GM19240 (cell line): ENCODE data around the gene MUC12.
"Not testable (repeated sequence)": the region's sequence is repeated elsewhere in the genome, so short reads cannot be mapped to it uniquely, and the experiment has no call there.

Experiments used
- DNase-seq: peaks from one replicate; pipeline ENCODE4 v3.0.0; 2011; ENCODE audit warnings: low spot score; ENCODE audit not compliant: insufficient read length

Gene MUC12

DNA sequence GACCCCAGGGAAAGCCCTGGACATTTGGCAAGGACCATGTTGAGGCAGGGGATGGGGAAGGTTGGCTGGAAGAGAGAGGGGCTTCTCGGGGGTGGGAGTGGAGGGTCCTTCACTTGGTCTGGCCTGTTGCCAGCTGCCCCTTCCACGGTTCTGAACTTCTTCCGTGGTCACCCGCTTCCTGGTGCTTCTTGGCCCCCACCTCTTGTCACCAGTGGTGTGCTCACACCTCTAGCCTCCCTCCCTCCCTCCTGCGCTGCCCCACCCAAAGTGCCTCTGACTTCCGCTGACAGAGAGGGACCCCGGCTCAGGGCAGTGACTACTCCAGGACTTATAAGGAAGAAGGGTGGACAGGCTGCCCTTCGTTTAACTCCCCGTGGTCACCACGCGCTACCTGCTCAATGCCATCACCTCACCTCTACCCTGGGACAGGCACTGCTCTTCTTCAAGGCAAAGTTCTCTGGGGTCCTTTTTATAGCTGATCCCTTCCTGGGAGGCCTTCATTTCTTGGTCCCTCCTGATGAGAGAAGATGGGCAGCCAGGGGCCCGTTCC is at the start of gene MUC12:
TSS of gene MUC12 (plus strand) at position 500 of the 550 bp plus-strand sequence. CDS start 58 bp downstream, outside the sequence.
- no peak for DNase-seq

DNA sequence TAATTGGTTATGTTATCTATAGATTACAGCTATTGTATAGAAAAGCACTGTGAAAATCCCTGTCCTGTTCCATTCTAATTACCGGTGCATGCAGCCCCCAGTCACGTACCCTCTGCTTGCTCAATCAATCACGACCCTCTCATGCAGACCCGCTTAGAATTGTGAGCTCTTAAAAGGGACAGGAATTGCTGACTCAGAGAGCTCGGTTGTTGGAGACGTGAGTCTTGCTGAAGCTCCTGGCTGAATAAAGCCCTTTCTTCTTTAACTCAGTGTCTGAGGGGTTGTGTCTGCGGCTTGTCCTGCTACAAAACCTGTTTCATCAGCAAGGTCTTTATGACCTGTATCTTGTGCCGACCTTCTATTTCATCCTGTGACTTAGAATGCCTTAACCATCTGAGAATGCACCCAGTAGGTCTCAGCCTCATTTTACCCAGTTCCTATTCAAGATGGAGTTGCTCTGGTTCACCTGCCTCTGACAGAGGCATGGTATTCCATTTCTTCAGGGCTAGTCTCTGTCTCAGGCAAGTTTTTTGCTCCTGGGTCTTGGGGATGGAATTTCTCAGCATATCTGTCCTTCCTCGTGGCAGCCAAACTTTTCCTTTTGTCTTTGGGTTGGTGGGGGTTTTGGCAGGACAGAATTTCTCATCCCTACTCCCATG is 49.5 kb upstream of the MUC12 start:
- not testable (repeated sequence) for DNase-seq

- no peak for DNase-seq
These were observed 48.3 kb upstream of the MUC12 start for GRCh38 chr7:100921039-100921438.

GRCh38 chr7:100923616-100924015 is 45.7 kb upstream of the MUC12 start:
- not testable (repeated sequence) for DNase-seq

DNA sequence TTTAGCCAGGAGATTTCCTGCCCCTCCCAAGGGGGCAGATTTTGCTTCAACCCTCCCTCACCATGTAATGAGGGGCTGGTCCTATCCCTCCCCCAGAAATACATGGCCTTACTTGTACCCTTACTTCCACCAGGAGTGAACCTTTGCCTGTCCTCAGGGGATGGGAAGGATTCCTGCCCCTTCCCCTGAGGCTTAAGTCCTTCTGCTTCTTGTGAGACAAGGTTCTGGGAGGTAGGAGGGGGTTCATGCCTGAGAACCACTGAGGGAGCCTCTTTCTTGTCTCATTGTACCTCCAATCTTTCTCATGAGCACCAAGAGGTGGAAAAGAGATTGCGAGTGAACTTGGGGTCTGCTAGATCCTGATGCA is 39.6 kb upstream of the MUC12 start:
- DNase-seq: no peak

DNA sequence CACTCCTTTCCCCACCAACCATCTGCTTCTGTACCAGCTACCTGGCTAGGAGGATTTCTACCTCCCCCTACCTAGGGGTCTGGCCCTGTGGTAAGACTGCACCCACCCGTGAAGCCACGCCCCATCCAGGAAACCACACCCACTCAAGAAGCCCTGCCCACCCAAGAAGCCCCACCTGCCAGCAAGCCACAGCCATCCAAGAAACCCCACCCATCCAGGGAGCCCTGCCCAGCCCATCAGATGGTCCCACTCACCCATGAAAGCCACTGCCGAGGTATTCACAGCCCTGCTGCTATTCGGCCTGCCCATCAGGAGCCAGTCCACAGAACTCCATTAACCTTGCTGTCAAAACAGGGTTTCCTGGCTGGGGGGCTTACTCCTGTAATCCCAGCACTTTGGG is 35.6 kb upstream of the MUC12 start:
- no peak for DNase-seq

DNA sequence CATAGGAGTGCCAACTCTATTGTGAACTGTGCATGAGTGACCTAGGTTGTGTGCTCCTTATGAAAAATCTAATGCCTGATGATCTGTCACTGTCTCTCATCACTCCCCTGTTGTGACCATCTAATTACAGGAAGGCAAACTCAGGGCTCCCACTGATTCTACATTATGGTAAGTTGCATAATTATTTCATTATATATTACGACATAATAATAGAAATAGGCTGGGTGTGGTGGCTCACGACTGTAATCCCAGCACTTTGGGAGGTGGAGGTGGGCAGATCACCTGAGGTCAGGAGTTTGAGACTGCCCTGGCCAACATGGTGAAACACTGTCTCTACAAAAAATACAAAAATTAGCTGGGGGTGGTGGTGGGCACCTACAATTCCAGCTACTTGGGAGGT is 34.0 kb upstream of the MUC12 start:
- not testable (repeated sequence) for DNase-seq

- DNase-seq: not testable (repeated sequence)
These were observed 33.2 kb upstream of the MUC12 start for GRCh38 chr7:100936167-100936566.

DNA sequence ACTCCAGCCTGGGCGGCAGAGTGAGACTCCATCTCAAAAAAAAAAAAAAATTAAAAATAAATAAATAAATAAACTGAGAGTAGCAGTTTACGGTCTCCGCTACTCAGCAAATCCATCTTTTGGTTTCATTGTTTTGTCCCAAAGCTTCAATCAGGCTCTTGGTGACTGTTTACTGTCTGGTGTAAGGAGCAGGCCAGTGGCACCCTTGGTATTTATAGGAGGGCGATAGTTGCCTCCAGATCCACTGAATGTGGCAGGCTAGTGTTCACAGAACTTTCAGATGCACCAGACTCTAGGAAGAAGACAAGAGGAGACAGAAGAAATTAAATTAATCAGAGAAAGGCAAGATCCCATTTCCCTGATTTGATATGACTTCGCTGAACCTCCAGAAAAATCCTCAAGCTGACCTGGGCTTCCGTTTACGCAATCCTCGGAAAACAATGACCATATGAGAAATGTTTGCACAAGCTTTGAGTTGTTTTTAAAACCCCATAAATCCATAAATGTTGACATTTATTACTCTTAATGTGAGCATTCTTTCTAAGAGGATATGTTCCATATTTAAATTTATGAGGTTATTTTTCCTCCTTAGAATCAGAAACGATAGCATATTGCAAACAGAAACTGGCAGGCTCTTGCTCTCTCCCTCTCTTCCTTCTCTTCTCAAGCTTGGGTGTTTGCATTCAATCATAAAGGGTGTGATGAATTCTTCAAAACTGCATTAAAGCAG is 27.2 kb upstream of the MUC12 start:
- no peak for DNase-seq

DNA sequence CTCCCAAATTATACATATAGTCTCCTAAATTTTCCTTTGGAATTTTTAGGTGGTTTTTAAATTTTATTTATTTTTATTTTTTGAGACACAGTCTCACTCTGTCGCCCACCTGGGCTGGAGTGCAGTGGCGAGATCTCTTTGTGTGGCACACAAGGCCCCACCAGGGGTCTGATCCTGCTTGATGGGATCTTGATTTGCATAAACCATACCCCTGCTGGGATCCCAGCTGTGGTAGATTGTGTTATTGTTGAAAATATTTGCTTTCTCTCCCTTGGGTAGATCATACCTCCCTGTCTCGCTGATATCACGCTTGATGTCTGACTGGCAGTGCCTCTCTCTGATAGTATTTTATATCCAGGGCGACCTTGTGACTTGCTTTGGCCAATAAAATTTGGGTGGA is 25.7 kb upstream of the MUC12 start:
- no peak for DNase-seq

DNA sequence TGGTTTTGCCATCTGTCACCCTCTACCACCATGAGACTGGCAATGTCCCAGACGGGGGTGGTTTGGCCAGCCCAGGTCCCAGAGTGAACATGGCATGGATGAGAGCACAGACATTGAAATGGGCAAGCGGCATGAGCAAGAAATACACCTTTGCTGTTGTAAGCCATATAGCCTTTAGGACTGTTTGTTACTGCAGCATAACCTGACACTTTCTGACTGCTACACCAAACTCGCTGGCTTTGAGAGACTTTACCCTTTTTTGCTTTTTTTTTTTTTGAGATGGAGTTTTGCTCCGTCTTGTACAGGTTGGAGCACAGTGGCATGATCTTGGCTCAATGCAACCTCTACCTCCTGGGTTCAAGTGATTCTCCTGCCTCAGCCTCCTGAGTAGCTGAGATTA is 25.2 kb upstream of the MUC12 start:
- DNase-seq: no peak

GRCh38 chr7:100946111-100946510 is 23.3 kb upstream of the MUC12 start:
- no peak for DNase-seq

DNA sequence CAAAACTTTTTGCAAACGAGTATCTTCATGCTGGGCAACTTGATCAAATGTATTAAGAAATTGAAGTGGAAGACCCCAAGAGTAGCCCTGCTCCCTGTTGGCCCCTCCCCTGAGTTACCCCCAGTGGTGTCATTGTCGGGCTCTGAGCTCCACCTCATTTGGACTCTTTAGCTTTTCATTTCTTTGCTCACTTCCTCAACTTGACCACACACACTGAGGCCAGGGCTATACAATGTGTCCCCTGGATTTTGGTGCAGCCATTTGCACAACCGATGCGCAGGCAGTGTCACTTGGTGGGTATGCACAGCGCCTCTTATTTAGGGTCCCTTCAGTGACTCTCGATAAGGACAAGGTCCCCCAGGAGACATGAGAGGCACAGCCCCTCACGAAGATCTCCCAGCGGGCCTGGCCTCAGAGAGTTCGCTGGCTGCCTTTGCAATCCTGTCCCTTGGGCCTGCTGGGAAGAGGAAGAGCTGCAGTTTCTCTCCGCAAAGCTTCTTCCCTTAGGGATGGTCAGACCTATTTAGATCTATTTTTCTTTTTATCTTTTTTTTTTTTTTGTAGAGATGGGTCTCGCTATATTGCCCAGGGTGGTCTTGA is 22.5 kb upstream of the MUC12 start:
- no peak for DNase-seq

- no peak for DNase-seq
These were observed 21.6 kb upstream of the MUC12 start for GRCh38 chr7:100947792-100948191.

- DNase-seq: no peak
These were observed 20.0 kb upstream of the MUC12 start, which contains the start of gene MUC3A for GRCh38 chr7:100949227-100949932. Gene MUC3A, plus strand, starts transcription at chr7:100949534. Its CDS starts 91 bp downstream, at chr7:100949625.

GRCh38 chr7:100949933-100950443 is 19.4 kb upstream of the MUC12 start:
- DNase-seq: no peak

GRCh38 chr7:100951172-100951571 is 18.2 kb upstream of the MUC12 start:
- DNase-seq: no peak

- DNase-seq: no peak
These were observed 17.3 kb upstream of the MUC12 start for GRCh38 chr7:100951888-100952560.

DNA sequence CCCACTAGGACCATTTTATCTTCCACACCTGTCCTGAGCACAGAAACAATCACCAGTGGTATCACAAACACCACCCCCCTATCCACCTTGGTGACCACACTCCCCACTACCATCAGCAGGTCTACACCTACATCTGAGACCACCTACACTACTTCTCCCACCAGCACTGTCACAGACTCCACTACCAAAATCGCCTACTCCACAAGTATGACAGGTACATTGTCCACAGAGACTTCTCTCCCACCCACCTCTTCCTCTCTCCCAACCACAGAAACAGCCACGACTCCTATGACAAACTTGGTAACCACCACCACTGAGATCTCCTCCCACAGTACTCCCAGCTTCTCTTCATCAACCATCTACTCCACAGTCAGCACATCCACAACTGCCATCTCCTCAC is 16.7 kb upstream of the MUC12 start:
- no peak for DNase-seq

GRCh38 chr7:100957832-100958421 is 11.4 kb upstream of the MUC12 start:
- no peak for DNase-seq
